Upper lobe of left lung (tissue), 4 donors: ENCODE measurements around the gene BTBD10.

Experiments
- POLR2AphosphoS5 ChIP-seq, 2 donors: sonication (generic); formaldehyde crosslinking; IDR thresholded peaks; one replicate each; pipeline ENCODE4 v1.5.1; 2017; ENCODE audit warnings: antibody characterized with exemption in 2 of 2
- TF ChIP-seq, protein P1 (sequence below), 6 experiments: fragments of 450-650 bp in 4 of 6; fragments of 200-600 bp in 2 of 6; sonication (generic) in 2 of 6; IDR thresholded peaks; one replicate each; pipeline ENCODE4 v1.5.1; 2016 to 2019; ENCODE audit warnings: antibody characterized with exemption in 6 of 6

DNA sequence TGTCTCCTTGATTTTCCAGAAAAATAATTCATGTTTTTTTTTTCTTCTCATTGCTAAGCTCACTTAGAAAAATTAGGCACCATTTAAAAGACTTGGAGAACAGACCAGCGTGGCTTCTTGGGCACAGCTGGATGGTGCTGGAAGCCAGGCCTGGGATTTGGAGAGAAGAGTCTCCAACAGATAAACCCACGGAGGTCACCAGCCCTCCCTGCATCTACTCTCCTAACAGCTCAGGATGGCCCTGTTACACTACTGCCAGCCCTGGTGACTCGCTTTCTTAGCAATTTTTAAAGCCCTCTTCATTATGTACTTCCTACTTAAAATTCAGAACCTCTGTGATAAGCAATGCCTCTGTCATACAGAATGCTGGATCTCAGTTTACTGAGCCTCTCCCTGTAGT, 31.0 kb upstream of the BTBD10 start:
- TF ChIP-seq, protein P1, sequence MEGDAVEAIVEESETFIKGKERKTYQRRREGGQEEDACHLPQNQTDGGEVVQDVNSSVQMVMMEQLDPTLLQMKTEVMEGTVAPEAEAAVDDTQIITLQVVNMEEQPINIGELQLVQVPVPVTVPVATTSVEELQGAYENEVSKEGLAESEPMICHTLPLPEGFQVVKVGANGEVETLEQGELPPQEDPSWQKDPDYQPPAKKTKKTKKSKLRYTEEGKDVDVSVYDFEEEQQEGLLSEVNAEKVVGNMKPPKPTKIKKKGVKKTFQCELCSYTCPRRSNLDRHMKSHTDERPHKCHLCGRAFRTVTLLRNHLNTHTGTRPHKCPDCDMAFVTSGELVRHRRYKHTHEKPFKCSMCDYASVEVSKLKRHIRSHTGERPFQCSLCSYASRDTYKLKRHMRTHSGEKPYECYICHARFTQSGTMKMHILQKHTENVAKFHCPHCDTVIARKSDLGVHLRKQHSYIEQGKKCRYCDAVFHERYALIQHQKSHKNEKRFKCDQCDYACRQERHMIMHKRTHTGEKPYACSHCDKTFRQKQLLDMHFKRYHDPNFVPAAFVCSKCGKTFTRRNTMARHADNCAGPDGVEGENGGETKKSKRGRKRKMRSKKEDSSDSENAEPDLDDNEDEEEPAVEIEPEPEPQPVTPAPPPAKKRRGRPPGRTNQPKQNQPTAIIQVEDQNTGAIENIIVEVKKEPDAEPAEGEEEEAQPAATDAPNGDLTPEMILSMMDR (IDR thresholded peaks at IDR 0.05), result no peak
- TF ChIP-seq POLR2AphosphoS5 (IDR thresholded peaks at IDR 0.05), result no peak
